ENCODE data around the gene KLHL25.

DNA sequence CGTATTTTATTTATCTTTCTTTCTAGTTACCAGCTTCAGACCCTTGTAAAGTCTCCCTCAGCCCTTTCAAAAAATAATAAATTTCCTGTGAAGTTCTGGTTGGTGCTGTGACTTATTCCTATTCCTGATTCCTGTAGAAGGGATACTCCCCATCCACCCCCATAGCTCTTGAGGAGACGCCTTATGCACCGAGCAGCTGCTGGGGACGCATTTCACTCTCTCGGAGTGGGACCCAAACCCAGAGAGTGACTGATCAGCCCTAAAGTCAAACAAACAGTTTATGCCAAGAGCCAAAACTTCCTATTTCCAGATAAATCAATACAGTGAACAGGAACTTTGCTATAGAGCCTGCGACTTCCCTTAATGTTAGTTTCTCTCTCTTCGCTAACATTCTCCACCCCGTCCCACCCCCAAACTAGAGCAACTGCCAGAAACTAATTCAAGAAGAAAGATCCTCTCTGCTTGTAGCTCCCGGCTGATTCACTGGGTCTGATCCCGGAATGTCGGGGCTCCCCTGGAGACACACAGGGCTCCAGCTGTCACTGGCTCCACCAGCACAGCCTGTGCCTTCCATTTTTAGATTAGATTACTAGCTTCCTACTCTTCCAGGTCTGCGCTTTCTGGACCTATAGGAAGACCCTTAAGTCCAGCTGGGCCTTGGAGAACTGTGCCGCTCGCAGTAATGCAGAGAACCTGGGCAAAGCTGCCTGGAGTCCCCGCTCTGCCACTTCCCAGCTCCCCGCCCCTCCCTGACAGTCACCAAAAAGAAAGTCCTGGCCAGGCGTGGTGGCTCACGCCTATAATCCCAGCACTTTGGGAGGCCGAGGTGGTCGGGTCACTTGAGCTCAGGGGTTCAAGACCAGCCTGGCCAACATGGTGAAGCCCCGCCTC is 45.2 kb downstream of the KLHL25 start:
- TF ChIP-seq POLR2AphosphoS5 (IDR thresholded peaks at IDR 0.05; ENCODE audit: borderline replicate concordance, low read depth, low read length): no peak
- TF ChIP-seq EZH2 (IDR thresholded peaks at IDR 0.05): no peak
